Stimulated activated CD8-positive, alpha-beta memory T cell treated with anti-CD3 and anti-CD28 coated beads, Interleukin-4, amount 100 ng/mL, for 1 hour (primary cell): ENCODE results near the gene TMC6.
"Not testable (repeated sequence)": the region's sequence is repeated elsewhere in the genome, so short reads cannot be mapped to it uniquely, and the experiment has no call there.

Source experiments
- DNase-seq, 2 donors: peaks; one replicate each; pipeline ENCODE4 v3.0.0-alpha.2; 2020; ENCODE audit warnings: low read depth in 2 of 2, low spot score in 1 of 2

The TMC6 gene

GRCh38 chr17:78128551-78129350, at the start of gene TMC6:
TSS of gene TMC6 (minus strand) at chr17:78128755. CDS start at chr17:78126832, 1,923 bp downstream.
- no peak for DNase-seq

GRCh38 chr17:78176548-78177025, 48.0 kb upstream of the TMC6 start:
- peak; percentile 50 to 58 for DNase-seq

- DNase-seq: no peak
Observed at GRCh38 chr17:78175643-78175981, 47.1 kb upstream of the TMC6 start.

GRCh38 chr17:78174870-78175642, 46.5 kb upstream of the TMC6 start:
- DNase-seq: no peak

- no peak for DNase-seq
Observed at GRCh38 chr17:78174346-78174869, 45.9 kb upstream of the TMC6 start.

- DNase-seq: no peak
Observed at GRCh38 chr17:78173097-78173715, 44.7 kb upstream of the TMC6 start.

GRCh38 chr17:78172249-78173051, 43.9 kb upstream of the TMC6 start:
- no peak for DNase-seq

- not testable (repeated sequence) for DNase-seq
Observed at GRCh38 chr17:78171591-78172248, 43.2 kb upstream of the TMC6 start.

- no peak for DNase-seq
Observed at GRCh38 chr17:78170692-78171590, 42.4 kb upstream of the TMC6 start.

GRCh38 chr17:78168903-78169793, 40.6 kb upstream of the TMC6 start:
- peak in 1 of 2 donors; percentile 21 for DNase-seq

GRCh38 chr17:78168242-78168902, 39.8 kb upstream of the TMC6 start, which contains the start of gene SYNGR2:
TSS of gene SYNGR2 (plus strand) at chr17:78168581. CDS start at chr17:78168617, 36 bp downstream.
- peak; percentile 66 to 73 for DNase-seq

GRCh38 chr17:78166416-78166815, 37.9 kb upstream of the TMC6 start:
- DNase-seq: no peak

- DNase-seq: no peak
Observed at GRCh38 chr17:78164748-78165607, 36.4 kb upstream of the TMC6 start.

- DNase-seq: no peak
Observed at GRCh38 chr17:78163881-78164747, 35.6 kb upstream of the TMC6 start.

- DNase-seq: no peak
Observed at GRCh38 chr17:78159575-78160158, 31.1 kb upstream of the TMC6 start.
